A673 (cell line): ENCODE data around the gene TMEM218. TPM values are rescaled to one million over a fixed set of nuclear protein-coding genes. Genes with fewer than 3 reads are reported as not detected.
A peak's percentile ranks its signal among the peaks of the same experiment; 100 is the strongest.

Experiments
- BruUV-seq: library from RNA; stranded (reverse); fragments of 400-500 nt; replicated peaks from 2 replicates; lab custom pipeline; 2021; lab: Mats Ljungman, UMichigan
- CTCF ChIA-PET: fragments of 300-600 bp; sonication (Branson Sonifier 250); formaldehyde crosslinking; loops from one replicate; lab custom pipeline; 2022; ENCODE audit warnings: antibody characterized with exemption; lab: Charles Lee
- POLR2A ChIA-PET: fragments of 300-600 bp; sonication (Branson Sonifier 250); formaldehyde crosslinking; loops from one replicate; lab custom pipeline; 2022; ENCODE audit warnings: antibody characterized with exemption; ENCODE audit not compliant: low non-redundant PET; lab: Charles Lee
- DNase-seq: peaks from one replicate; pipeline ENCODE4 v3.0.0-alpha.2; 2015; ENCODE audit warnings: low spot score
- H3K27ac ChIP-seq: fragments of 200-600 bp; sonication (generic); 2 replicates; pipeline ENCODE4 v1.5.1; 2016; ENCODE audit warnings: mixed run types, low read depth, mild to moderate bottlenecking, mixed read lengths, antibody characterized with exemption, low read length; ENCODE audit not compliant: poor library complexity, severe bottlenecking
- H3K27me3 ChIP-seq: fragments of 200-600 bp; sonication (generic); replicated peaks from 2 replicates; pipeline ENCODE4 v1.6.1; 2017; ENCODE audit warnings: mixed run types, low read depth, mild to moderate bottlenecking, mixed read lengths, antibody characterized with exemption, low read length; ENCODE audit not compliant: insufficient read depth, poor library complexity
- H3K36me3 ChIP-seq: fragments of 200-600 bp; sonication (generic); 2 replicates; pipeline ENCODE4 v1.6.1; 2016; ENCODE audit warnings: mixed run types, mild to moderate bottlenecking, mixed read lengths, antibody characterized with exemption, low read length; ENCODE audit not compliant: insufficient read depth, poor library complexity, severe bottlenecking
- H3K4me1 ChIP-seq: fragments of 200-600 bp; sonication (generic); 2 replicates; pipeline ENCODE4 v1.6.1; 2017; ENCODE audit warnings: mixed run types, mild to moderate bottlenecking, mixed read lengths, antibody characterized with exemption, low read length; ENCODE audit not compliant: insufficient read depth, poor library complexity, severe bottlenecking
- H3K4me3 ChIP-seq: fragments of 200-600 bp; sonication (generic); 2 replicates; pipeline ENCODE4 v1.5.1; 2016; ENCODE audit warnings: low read depth, mixed run types, mild to moderate bottlenecking, mixed read lengths, low read length; ENCODE audit not compliant: poor library complexity, severe bottlenecking
- H3K9me3 ChIP-seq: fragments of 200-600 bp; sonication (generic); 2 replicates; pipeline ENCODE4 v1.6.1; 2016; ENCODE audit warnings: mixed run types, low read depth, mild to moderate bottlenecking, mixed read lengths, antibody characterized with exemption, low read length; ENCODE audit not compliant: poor library complexity, severe bottlenecking
- EZH2 ChIP-seq: fragments of 200-600 bp; sonication (generic); IDR thresholded peaks from 2 replicates; pipeline ENCODE4 v1.6.1; 2017; ENCODE audit warnings: borderline replicate concordance, low read depth, mild to moderate bottlenecking, mixed read lengths, antibody characterized with exemption, low read length; ENCODE audit not compliant: poor library complexity, severe bottlenecking
- intact Hi-C: fragments of 100-400 bp; cut with micrococcal nuclease; formaldehyde crosslinking; loops from one replicate; pipeline ENCODE4 v1.10.0; 2022; ENCODE audit not compliant: unreplicated experiment
- total RNA-seq: library from RNA; stranded (reverse); gene quantifications from 2 replicates; pipeline ENCODE4 v1.2.3, GENCODE V29; 2021
- TF ChIP-seq, protein P1 (sequence below): fragments of 300-800, 200-600 bp; sonication (generic); conservative IDR thresholded peaks from 2 replicates; pipeline ENCODE4 v1.5.1; 2017; ENCODE audit warnings: low read depth, mild to moderate bottlenecking, antibody characterized with exemption, low read length, moderate library complexity, mixed read lengths

TMEM218 gene
- total RNA-seq, 1 experiment from 2014 or later: 28.8 TPM

DNA sequence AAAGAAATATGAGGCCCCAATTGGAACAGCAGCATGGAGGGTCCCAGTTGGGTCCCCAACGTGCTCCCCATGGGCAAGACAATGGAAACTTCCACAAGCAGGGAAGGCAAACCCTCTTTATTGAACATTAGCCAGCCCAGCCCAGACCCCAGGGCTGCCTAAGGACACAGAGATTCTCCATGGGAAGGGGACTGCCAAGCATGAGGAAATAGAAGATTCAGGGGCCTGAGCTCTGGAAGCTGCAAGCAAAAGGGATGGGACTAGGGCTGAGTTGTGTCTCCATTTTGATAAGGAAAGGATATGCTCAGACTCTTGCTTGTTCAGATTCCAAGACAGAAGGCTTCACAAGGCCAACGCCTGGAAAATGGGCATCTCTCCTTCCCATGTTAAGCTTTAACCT is 23.3 kb downstream of the TMEM218 start:
- Histone ChIP-seq H3K9me3 (no peaks in the 10 kb centered on the region), H3K4me1 (no peaks in the 10 kb centered on the region), H3K27ac (no peak overlapping the region), H3K4me3 (no peak overlapping the region), H3K27me3 (no peaks in the 10 kb centered on the region), H3K36me3 (no peaks in the 10 kb centered on the region)
- ChIA-PET CTCF (no interaction called here), POLR2A (no interaction called here)
- intact Hi-C loops: no loop called here
- BruUV-seq: no TSS peak
- TF ChIP-seq, protein P1, sequence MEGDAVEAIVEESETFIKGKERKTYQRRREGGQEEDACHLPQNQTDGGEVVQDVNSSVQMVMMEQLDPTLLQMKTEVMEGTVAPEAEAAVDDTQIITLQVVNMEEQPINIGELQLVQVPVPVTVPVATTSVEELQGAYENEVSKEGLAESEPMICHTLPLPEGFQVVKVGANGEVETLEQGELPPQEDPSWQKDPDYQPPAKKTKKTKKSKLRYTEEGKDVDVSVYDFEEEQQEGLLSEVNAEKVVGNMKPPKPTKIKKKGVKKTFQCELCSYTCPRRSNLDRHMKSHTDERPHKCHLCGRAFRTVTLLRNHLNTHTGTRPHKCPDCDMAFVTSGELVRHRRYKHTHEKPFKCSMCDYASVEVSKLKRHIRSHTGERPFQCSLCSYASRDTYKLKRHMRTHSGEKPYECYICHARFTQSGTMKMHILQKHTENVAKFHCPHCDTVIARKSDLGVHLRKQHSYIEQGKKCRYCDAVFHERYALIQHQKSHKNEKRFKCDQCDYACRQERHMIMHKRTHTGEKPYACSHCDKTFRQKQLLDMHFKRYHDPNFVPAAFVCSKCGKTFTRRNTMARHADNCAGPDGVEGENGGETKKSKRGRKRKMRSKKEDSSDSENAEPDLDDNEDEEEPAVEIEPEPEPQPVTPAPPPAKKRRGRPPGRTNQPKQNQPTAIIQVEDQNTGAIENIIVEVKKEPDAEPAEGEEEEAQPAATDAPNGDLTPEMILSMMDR: no peak
- no peak for TF ChIP-seq EZH2
- no peak for DNase-seq

DNA sequence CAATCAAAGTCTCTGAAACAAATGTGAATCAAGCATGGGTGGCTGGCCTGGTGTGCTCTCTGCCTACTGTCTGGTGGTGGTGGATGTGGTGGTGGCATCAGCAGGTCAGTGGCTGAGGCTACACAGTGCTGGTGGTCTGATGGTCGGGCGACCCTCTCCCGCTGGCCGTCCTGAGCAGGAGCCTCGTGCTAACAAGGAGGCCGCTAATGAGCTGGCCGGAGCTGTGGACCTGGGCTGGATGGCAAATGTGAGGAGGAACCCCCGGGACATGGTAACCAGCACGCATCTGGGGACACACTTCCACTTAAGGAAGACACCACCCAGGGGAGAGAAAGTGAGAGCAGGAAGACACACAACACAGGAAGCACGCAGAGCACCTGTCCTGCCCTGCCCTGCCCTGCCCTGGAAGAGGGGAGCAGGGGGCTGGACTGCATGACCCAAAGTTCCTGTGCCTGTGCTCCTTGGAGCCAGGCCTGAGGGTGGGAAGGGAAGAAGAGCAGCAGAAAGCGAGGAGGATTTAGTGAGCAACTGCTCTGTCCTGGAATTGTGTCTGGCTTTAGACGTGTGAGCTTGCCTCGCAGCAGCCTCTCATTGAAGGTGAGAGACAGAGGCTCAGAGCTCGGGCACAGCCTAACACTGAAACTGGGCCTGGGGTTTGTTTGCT is 24.7 kb downstream of the TMEM218 start:
- ChIA-PET CTCF (no interaction called here), POLR2A (no interaction called here)
- DNase-seq: no peak
- no peak overlapping the region for H3K27ac ChIP-seq
- BruUV-seq: no TSS peak
- no peaks in the 10 kb centered on the region for H3K36me3 ChIP-seq
- no peaks in the 10 kb centered on the region for H3K4me1 ChIP-seq
- no peak for TF ChIP-seq EZH2
- TF ChIP-seq, protein P1: no peak
- no peaks in the 10 kb centered on the region for H3K27me3 ChIP-seq
- no peaks in the 10 kb centered on the region for H3K9me3 ChIP-seq
- intact Hi-C loops: no loop called here
- no peak overlapping the region for H3K4me3 ChIP-seq

DNA sequence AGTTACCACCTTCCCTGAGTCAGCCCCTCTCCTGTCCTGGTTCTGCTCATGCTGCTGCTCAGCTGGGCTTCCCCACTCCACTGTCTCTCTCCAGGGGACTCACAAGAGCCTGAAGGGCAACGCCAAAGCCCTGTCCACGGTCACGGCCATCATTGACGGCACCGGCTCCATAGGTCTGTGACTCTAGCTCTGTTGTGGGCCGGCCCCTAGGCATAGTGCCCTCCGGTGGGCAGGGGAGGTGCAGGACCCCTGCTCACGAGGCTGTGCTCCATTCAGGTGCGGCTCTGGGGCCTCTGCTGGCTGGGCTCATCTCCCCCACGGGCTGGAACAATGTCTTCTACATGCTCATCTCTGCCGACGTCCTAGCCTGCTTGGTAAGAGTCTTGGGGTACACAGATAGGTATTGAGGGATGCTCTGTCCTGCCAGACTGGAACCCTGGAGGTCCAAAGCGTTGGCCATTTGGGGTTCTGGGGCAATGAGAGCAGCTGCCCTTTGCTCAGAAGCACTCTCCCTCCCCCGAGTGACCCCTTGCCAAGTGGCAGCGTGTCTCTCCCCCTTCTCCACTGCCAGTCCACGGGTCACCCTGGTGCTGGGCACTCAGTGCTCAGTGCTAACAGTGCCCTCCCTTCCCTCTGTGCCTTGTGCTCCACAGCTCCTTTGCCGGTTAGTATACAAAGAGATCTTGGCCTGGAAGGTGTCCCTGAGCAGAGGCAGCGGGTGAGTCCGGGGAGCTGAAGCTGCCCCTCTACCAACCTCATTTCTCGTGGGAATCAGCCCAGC is 25.9 kb downstream of the TMEM218 start:
- Histone ChIP-seq H3K9me3 (no peaks in the 10 kb centered on the region), H3K36me3 (no peaks in the 10 kb centered on the region), H3K4me3 (no peak overlapping the region), H3K27ac (no peak overlapping the region), H3K27me3 (no peaks in the 10 kb centered on the region), H3K4me1 (no peaks in the 10 kb centered on the region)
- TF ChIP-seq, protein P1: peak; percentile 25; the same call in 1 of the 2 replicates
- no peak for TF ChIP-seq EZH2
- intact Hi-C loops: no loop called here
- no peak for DNase-seq
- ChIA-PET CTCF (no interaction called here), POLR2A (no interaction called here)
- BruUV-seq: no TSS peak
